Mucosa of stomach (tissue), 1 donor: Measurements from ENCODE around the gene HAS3.
"Not testable (repeated sequence)": the region's sequence is repeated elsewhere in the genome, so short reads cannot be mapped to it uniquely, and the experiment has no call there.

Experiments
- H3K27me3 ChIP-seq: one replicate; pipeline ENCODE4 v1.7.0; 2013; ENCODE audit warnings: mild to moderate bottlenecking, low read length; ENCODE audit not compliant: control insufficient read depth, insufficient read depth
- H3K36me3 ChIP-seq: one replicate; pipeline ENCODE4 v1.7.0; 2013; ENCODE audit warnings: low read length; ENCODE audit not compliant: control insufficient read depth, insufficient read depth
- H3K4me1 ChIP-seq: one replicate; pipeline ENCODE4 v1.7.0; 2013; ENCODE audit warnings: mild to moderate bottlenecking, low read length; ENCODE audit not compliant: control insufficient read depth, insufficient read depth
- H3K4me3 ChIP-seq: one replicate; pipeline ENCODE4 v1.7.0; 2013; ENCODE audit warnings: low read length
- H3K9ac ChIP-seq: one replicate; pipeline ENCODE4 v1.7.0; 2013; ENCODE audit warnings: mild to moderate bottlenecking, low read length, moderate library complexity
- H3K9me3 ChIP-seq: one replicate; pipeline ENCODE4 v1.7.0; 2013; ENCODE audit warnings: mild to moderate bottlenecking, low read length, moderate library complexity; ENCODE audit not compliant: control insufficient read depth
- donor health status: Pancreatic carcinoma.

The HAS3 gene

DNA sequence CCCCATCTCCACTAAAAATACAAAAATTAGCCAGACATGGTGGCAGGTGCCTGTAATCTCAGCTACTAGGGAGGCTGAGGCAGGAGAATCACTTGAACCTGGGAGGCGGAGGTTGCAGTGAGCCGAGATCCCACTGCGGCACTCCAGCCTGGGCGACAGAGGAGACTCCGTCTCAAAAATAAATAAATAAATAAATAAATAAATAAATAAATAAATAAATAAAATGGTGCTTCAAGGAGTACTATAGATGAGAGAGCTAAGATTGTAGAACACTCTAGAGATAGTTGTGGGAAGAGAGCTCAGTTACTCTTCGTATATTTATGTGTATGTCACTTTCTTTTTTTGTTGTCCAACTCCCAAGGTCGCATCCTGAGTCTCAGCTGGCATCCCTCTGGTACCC lies 34.0 kb downstream of the HAS3 start:
- H3K4me1 ChIP-seq, H3K27me3 ChIP-seq, H3K36me3 ChIP-seq, H3K9me3 ChIP-seq, H3K4me3 ChIP-seq, H3K9ac ChIP-seq: not testable (repeated sequence)

DNA sequence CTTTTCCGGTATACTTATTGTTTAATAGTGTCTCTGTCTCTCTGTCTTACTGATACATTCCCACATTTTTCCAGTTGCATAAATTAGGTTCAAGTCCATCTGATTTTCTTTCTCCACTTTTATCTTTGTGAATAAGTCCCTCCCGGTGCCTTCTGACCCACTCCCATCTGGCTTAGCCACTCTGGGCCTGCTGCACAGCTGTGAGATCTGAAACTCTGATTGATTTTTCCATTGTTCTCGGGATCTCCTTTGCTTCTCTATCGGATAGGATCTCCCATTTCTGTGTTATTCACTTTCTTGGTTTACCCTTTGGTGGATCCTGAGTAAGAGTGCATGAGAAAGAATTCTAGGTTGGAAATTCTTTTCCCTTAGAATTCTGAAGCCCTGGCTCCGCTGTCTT lies 35.6 kb downstream of the HAS3 start:
- Histone ChIP-seq H3K36me3 (peaks cover 10% of the 10 kb centered on the region), H3K4me1 (no peaks in the 10 kb centered on the region), H3K27me3 (no peaks in the 10 kb centered on the region), H3K9ac (no peak overlapping the region), H3K4me3 (no peak overlapping the region), H3K9me3 (no peaks in the 10 kb centered on the region)

DNA sequence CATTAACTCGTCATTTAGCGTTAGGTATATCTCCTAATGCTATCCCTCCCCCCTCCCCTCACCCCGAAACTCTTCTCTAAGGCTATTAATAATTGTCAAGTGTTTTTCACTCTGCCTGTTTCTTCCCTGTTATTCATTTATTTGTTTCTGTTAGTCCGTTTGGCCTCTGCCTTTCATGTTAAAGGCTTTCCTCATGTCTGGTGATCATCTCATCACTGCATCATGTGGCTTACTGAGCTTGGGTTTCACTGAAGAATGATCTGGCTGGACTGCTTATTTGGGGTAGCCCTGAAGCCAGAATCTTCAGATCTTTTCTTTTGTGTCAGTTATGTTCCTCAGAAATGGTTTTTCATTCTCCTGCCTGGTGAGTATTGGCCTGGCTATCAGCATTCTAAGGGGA lies 36.5 kb downstream of the HAS3 start:
- Histone ChIP-seq H3K36me3 (peaks cover 10% of the 10 kb centered on the region), H3K9ac (no peak overlapping the region)

DNA sequence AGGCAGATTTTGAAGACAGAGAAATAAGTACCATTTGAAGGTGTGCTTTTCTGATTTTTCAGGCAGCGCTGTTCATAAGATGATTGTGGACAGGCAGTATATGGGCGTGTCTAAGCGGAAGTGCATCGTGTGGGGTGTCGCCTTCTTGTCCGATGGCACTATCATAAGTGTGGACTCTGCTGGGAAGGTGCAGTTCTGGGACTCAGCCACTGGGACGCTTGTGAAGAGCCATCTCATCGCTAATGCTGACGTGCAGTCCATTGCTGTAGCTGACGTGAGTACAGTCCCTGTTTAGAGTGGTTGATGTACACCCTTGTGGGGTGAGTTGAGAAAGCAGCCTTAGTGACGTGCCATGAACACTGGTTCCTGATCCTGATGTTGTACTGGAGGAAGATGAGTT lies 37.7 kb downstream of the HAS3 start:
- Histone ChIP-seq H3K9me3 (no peaks in the 10 kb centered on the region), H3K27me3 (no peaks in the 10 kb centered on the region), H3K4me1 (no peaks in the 10 kb centered on the region), H3K9ac (no peak overlapping the region), H3K4me3 (no peak overlapping the region), H3K36me3 (peaks cover 10% of the 10 kb centered on the region)

More for the DNA sequence above, 36.5 kb downstream of the HAS3 start:
- Histone ChIP-seq H3K4me1 (no peaks in the 10 kb centered on the region), H3K27me3 (no peaks in the 10 kb centered on the region), H3K9me3 (no peaks in the 10 kb centered on the region), H3K4me3 (no peak overlapping the region)

DNA sequence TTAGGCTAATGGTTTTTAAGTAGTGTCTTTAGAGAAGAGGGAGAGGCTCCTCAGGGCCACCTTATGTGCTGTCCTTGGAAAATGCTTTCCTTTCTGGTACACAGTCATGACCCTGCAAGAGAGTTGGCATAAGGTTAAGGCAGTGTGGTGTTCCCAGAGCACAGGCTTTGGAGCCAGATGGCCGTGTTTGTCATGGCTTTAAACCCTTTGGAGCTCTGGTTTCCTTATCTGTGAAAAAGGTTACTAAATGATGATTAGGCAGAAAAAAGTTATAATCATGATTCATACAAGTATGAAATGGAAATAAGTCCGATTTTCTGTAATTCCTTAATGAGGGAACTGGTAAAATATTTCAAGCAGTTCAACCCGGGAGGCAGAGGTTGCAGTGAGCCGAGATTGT lies 40.2 kb downstream of the HAS3 start:
- peaks cover 4% of the 10 kb centered on the region for H3K36me3 ChIP-seq
- H3K4me1 ChIP-seq: no peaks in the 10 kb centered on the region
- no peak overlapping the region for H3K9ac ChIP-seq
- H3K9me3 ChIP-seq: no peaks in the 10 kb centered on the region
- H3K27me3 ChIP-seq: no peaks in the 10 kb centered on the region
- H3K4me3 ChIP-seq: no peak overlapping the region

DNA sequence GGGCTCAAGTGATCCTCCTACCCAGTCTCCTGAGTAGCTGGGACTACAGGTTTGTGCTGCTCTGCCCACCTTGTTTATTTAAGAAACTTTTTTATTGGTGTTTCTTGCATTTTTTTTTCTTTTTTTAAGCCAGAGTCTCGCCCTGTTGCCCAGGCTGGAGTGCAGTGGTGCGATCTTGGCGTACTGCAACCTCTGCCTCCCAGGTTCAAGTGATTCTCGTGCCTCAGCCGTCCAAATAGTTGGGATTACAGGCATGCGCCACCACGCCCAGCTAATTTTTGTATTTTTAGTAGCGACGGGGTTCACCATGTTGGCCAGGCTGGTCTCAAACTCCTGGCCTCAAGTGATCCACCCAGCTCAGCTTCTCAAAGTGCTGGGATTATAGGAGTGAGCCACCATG lies 44.2 kb downstream of the HAS3 start:
- not testable (repeated sequence) for H3K9ac ChIP-seq, H3K4me1 ChIP-seq, H3K36me3 ChIP-seq, H3K27me3 ChIP-seq, H3K9me3 ChIP-seq, H3K4me3 ChIP-seq

DNA sequence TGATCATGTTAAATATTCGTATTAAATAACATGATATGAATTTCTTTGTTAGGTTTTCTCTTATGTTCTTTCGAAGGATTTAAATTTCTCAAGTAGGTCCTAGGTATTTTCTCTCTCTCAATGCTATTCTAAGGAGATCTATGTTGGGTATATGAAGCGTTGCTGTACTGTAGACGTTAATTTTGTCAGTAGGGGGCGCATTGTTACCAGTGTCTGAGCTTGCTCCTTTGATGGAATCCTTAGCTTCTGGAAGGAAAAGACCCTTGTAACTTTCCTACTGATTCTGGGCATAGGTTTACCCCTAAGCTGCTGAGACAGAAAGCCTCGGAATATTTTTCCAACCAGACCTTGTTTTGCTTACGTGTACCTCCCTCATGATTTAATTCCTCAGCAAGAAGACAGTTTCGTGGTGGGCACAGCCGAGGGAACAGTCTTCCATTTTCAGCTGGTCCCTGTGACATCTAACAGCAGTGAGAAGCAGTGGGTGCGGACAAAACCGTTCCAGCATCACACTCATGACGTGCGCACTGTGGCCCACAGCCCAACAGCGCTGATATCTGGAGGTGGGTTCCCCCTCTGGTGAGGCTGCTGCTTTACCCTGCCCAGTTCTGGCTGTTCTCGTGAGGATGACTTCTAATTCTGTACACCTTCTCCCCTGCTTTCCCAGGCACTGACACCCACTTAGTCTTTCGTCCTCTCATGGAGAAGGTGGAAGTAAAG lies 44.9 kb downstream of the HAS3 start:
- H3K9ac ChIP-seq: no peak overlapping the region
- H3K9me3 ChIP-seq: no peaks in the 10 kb centered on the region
- H3K4me1 ChIP-seq: no peaks in the 10 kb centered on the region
- no peaks in the 10 kb centered on the region for H3K27me3 ChIP-seq
- peaks cover 6% of the 10 kb centered on the region for H3K36me3 ChIP-seq
- no peak overlapping the region for H3K4me3 ChIP-seq

DNA sequence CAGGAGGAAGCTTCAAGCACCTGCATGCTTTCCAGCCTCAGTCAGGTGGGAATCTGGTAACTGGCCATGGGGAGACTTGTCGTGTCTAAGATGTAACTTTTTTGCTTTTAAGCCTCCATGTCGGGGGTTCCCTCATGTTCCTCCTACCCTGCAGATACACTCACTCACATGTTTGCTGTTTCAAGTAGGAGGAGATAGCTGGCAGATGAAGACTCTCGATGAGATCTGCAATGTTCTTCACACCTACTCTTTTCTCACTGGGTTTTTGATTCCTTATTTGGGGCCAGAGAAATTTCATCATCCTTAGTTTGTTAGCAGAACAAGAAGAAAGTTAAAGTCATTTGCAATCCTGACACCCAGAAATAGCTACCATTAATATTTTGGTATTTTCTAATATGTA lies 51.7 kb downstream of the HAS3 start:
- Histone ChIP-seq H3K9ac (no peak overlapping the region), H3K4me1 (no peaks in the 10 kb centered on the region), H3K36me3 (peaks cover 6% of the 10 kb centered on the region), H3K9me3 (no peaks in the 10 kb centered on the region), H3K27me3 (no peaks in the 10 kb centered on the region), H3K4me3 (no peak overlapping the region)

DNA sequence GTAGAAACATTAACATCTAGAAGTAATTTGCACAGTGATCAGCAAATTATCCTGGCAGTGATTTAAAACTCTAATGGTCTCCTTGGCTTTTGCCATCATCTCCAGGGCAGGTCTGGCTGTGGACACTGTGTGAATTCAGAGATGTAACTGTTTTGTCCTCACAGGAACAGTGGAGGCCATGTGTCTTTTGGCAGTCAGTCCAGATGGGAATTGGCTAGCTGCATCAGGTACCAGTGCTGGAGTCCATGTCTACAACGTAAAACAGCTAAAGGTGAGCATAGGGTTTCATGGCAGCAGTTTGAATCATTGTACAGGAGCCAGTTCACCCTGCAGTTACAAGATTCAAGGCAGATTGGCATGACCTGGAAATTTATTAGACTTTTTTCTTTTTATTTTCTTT lies 54.7 kb downstream of the HAS3 start:
- H3K4me1 ChIP-seq: no peaks in the 10 kb centered on the region
- H3K9me3 ChIP-seq: no peaks in the 10 kb centered on the region
- no peak overlapping the region for H3K4me3 ChIP-seq
- H3K9ac ChIP-seq: no peak overlapping the region
- no peaks in the 10 kb centered on the region for H3K27me3 ChIP-seq
- no peaks in the 10 kb centered on the region for H3K36me3 ChIP-seq

DNA sequence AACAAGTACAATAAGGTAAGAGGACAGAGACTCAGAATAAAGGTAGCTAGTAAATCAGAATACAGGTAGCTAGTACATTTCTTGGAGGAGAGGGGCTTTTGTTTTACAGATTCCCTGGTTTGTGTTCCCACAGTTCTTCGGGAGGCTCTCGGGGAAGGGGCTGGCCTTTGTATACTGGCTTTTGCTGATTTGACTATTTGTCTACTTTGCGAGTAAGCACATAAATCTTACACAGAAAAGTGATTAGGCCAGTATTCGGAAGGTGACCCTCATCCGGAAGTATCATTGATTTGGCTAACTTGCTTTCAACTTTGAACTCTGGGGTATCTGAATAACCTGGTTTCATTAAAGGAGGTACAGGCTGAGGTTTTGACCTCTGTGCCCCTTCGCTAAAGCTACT lies 60.1 kb downstream of the HAS3 start:
- Histone ChIP-seq H3K4me3 (no peak overlapping the region), H3K36me3 (no peaks in the 10 kb centered on the region), H3K9me3 (no peaks in the 10 kb centered on the region), H3K27me3 (no peaks in the 10 kb centered on the region), H3K9ac (no peak overlapping the region), H3K4me1 (peaks cover 8% of the 10 kb centered on the region)

DNA sequence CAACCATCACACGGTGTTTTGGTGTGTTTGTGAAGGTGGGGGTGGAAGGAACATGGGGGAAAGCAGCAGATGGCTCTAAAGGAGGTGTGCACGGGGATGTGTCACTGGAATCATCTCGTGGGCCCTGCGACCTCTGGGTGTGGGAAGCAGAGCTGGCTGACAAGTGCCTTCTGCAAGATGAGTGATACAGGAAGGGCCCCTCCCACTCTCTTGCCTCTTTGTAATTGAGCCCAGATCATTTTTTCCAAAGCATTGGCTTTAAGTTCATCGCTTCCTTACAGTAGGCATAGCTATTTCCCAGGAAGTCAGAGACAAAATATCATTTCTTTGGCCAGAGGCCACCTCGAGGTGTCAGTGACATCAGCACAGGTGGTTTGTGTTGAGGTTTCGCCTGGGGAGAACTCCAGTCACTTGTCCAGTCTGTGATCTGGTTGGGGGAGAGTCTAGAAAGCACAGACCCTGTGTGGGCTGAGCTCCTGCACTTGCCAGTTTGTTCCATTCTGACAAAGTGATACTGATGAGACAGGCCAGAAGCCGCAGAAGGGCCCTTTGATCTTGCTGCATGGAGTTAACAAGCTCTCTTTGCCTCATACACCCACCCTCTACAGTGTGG lies 60.9 kb downstream of the HAS3 start:
- Histone ChIP-seq H3K9me3 (no peaks in the 10 kb centered on the region), H3K36me3 (no peaks in the 10 kb centered on the region), H3K4me3 (no peak overlapping the region), H3K4me1 (peaks cover 15% of the 10 kb centered on the region), H3K9ac (no peak overlapping the region), H3K27me3 (no peaks in the 10 kb centered on the region)

DNA sequence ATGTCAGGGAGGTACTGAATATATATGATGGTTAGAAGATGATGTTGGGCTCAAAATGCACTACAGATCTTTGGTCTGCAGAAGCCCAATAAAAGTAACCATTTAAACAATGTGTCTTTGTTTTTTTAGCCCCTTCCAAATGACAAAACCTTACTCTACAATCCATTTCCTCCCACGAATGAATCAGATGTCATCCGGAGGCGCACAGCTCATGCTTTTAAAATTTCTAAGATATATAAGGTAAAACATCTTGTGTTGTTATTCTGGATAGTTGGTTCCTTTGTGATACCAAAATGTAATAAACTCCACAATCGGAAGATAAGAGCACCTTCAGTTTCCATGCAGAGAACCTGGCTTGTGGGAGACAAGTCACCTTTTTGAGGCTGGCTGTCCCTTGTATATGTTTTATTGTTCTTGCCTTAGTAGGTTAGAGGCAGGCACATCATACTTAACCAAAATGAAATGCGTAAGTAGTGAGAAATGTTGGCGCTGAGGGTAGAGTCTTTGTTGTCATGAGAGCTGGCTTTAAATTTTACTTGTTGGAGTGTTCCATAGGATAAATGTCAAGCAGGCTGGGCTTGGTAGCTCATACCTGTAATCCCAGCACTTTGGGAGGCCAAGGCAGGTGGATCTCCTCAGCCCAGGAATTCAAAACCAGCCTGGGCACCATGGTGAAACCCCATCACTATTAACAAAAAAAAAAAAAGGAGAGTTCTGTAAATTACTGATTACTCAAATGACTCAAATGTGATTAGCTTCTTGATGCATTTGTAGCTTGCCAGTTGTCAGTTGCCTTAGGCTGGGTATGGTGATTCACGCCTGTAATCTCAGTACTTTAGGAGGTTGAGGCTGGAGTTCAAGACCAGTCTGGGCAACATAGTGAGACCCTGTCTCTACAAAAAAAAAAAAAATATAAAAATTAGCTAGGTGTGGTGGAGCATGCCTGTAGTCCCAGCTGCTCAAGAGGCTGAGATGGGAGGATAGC lies 61.8 kb downstream of the HAS3 start:
- Histone ChIP-seq H3K27me3 (no peaks in the 10 kb centered on the region), H3K9ac (no peak overlapping the region), H3K4me1 (peaks cover 23% of the 10 kb centered on the region), H3K36me3 (no peaks in the 10 kb centered on the region), H3K9me3 (no peaks in the 10 kb centered on the region), H3K4me3 (no peak overlapping the region)
